Kidney capillary endothelial cell (primary cell): ENCODE results near the gene ASB2.

Source experiments
- DNase-seq: peaks from one replicate; pipeline ENCODE4 v3.0.0-alpha.2; 2018; ENCODE audit warnings: low spot score

The ASB2 gene

GRCh38 chr14:93978735-93979134 lies 2.4 kb upstream of the ASB2 start:
- DNase-seq = no peak

- DNase-seq = no peak
Observed at GRCh38 chr14:93977790-93978581, 1.6 kb upstream of the ASB2 start.

GRCh38 chr14:93977171-93977570 lies 801 bp upstream of the ASB2 start:
- no peak for DNase-seq

- no peak for DNase-seq
Observed at GRCh38 chr14:93975791-93976476, 436 bp downstream of the ASB2 start.

GRCh38 chr14:93974833-93975232 lies 1.5 kb downstream of the ASB2 start:
- DNase-seq = no peak

- DNase-seq = no peak
Observed at GRCh38 chr14:93974299-93974698, 2.1 kb downstream of the ASB2 start.

GRCh38 chr14:93973607-93974006 lies 2.8 kb downstream of the ASB2 start:
- DNase-seq = no peak

GRCh38 chr14:93972618-93973205 lies 3.7 kb downstream of the ASB2 start:
- no peak for DNase-seq

- DNase-seq = no peak
Observed at GRCh38 chr14:93971635-93972027, 4.7 kb downstream of the ASB2 start.

GRCh38 chr14:93970965-93971634 lies 5.3 kb downstream of the ASB2 start:
- DNase-seq = no peak

- DNase-seq = no peak
Observed at GRCh38 chr14:93970585-93970964, 5.8 kb downstream of the ASB2 start.

- no peak for DNase-seq
Observed at GRCh38 chr14:93969082-93969828, 7.1 kb downstream of the ASB2 start.

GRCh38 chr14:93967637-93968250 lies 8.6 kb downstream of the ASB2 start:
- no peak for DNase-seq

- DNase-seq = no peak
Observed at GRCh38 chr14:93965946-93966474, 10.4 kb downstream of the ASB2 start.

- DNase-seq = no peak
Observed at GRCh38 chr14:93965287-93965821, 11.0 kb downstream of the ASB2 start.

- DNase-seq = no peak
Observed at GRCh38 chr14:93964820-93965286, 11.5 kb downstream of the ASB2 start.

GRCh38 chr14:93964281-93964680 lies 12.1 kb downstream of the ASB2 start:
- no peak for DNase-seq

- no peak for DNase-seq
Observed at GRCh38 chr14:93963692-93964091, 12.7 kb downstream of the ASB2 start.

- DNase-seq = peak; percentile 45
Observed at GRCh38 chr14:93962701-93963601, 13.4 kb downstream of the ASB2 start.

- no peak for DNase-seq
Observed at GRCh38 chr14:93961620-93962019, 14.8 kb downstream of the ASB2 start.
